Measurements from ENCODE around the gene TARDBP.
"Not testable (repeated sequence)": the region's sequence is repeated elsewhere in the genome, so short reads cannot be mapped to it uniquely, and the experiment has no call there.

Gene TARDBP

GRCh38 chr1:11042065-11042464 lies 29.6 kb downstream of the TARDBP start:
- no peak for DNase-seq

- DNase-seq = no peak
Measured at GRCh38 chr1:11042995-11043874, 30.8 kb downstream of the TARDBP start.

- DNase-seq = no peak
Measured at GRCh38 chr1:11044086-11044848, 31.8 kb downstream of the TARDBP start.

DNA sequence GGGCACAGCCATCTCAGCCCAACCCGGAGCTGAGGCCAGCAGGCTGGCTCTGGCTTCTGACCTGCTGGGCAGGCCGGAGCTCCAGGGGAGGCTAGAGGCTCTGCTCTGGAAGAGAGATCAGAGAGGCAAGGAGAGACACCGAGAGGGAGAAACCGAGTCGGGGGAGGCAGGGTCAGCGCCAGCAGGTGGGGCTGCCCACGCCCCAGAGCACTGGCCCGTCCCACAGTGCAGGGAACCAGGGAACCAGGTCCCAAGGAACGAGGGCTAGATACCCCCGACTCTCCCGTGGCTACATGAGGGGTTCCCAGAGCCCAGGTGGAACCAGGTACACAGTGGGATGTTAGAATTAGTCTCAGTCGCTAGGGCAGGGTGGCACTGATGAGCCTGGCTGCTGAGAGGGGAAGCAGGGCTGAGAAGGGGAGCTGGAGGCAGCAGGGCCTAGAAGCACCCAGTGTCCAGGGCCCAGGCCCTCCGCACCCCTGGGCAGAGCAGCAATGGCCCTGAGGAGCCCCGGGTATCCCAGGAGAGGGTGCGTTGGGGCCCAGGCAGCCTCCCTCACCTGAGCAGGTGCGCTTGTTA lies 32.5 kb downstream of the TARDBP start:
- no peak for DNase-seq

- no peak for DNase-seq
Measured at GRCh38 chr1:11045428-11046269, 33.2 kb downstream of the TARDBP start.

GRCh38 chr1:11046270-11046566 lies 33.8 kb downstream of the TARDBP start:
- no peak for DNase-seq

- DNase-seq = no peak
Measured at GRCh38 chr1:11046625-11047365, 34.3 kb downstream of the TARDBP start, which contains the start of gene MASP2. MASP2 (minus strand) TSS chr1:11047239; CDS start chr1:11047207, 32 bp downstream.

GRCh38 chr1:11051121-11051520 lies 38.7 kb downstream of the TARDBP start:
- not testable (repeated sequence) for DNase-seq

- no peak for DNase-seq
Measured at GRCh38 chr1:11051781-11052511, 39.5 kb downstream of the TARDBP start.

DNA sequence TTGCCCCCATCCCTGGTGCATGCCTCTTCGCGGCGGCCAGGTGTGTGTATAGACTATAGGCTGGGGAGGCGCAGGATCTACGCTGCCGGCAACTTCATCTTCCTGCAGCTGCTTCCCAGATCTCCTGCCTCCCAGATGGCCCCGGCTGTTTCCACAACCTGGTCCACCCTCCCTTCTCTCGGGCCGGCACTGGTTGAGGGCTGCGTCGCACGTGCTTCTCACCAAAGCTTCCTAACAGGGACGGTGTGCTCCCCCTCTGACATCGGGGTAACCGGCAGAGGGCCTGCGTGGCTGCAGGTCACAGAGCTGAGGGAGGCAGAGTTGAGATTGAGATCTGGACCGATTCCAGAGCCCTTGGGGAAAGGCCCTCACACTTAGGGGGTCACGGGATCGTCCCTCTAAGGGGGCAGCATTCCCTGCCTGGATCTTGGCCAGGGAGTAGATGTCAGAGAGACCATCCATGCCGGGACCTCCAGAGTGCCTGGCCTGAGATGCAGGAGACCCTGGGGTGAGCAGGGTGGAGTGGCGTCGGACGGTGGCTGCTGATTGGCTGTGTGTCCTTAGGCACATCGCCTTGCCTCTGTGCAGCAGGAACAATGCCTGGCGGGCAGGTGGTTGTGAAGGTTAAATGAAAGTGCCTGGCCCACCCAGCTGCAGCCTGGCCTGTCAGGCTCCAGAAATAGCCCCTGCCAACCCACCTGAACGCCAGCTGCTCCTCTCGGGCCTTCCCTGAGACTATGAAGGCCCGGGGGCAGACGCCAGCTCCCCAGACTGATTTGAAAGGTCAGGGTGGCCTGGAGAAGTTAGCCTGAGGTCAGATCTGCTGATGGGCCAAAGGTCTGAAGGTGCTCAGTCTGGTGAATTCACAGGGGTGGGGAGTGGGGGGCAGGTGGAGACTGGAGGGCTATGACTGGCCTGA lies 40.6 kb downstream of the TARDBP start:
- DNase-seq = no peak

DNA sequence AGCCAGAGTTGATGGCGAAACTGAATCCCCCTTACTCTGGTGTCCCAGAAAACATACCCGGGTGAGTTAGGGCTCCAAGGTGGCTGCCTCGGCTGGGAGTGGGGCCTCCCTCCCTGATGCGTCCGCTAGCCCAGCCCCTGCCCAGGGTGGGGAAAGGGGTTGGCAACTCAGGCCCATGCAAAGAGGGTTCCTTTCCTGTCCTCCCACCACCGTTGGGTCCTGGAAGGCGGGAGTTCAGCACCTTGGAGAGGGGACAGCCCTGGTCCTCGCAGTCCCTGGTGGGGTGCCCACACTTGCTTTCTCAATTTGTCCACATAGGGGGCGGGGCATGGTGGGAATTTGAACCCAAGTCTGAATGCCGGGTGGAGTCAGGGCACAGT lies 41.3 kb downstream of the TARDBP start:
- no peak for DNase-seq

- DNase-seq = no peak
Measured at GRCh38 chr1:11054181-11054580, 41.7 kb downstream of the TARDBP start.

DNA sequence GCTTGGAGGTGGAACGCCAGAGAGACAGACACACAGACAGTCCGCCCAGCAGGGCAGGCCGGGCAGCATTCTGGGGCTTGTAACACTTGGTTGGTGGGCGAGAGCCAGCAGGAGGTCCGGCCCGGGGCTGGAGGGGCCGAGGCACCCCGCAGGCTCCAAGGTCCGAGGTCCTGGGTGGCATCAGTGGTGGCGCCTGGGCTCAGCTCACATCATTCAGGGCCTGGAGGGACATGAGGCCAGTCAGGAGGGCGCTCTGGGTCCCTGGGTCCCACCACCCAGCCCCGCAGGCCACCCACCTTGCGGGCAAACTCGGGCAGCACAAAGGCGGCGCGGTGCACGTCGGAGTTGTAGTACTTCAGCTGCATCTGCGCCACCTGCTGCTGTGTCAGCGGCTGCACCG lies 42.2 kb downstream of the TARDBP start:
- no peak for DNase-seq

DNA sequence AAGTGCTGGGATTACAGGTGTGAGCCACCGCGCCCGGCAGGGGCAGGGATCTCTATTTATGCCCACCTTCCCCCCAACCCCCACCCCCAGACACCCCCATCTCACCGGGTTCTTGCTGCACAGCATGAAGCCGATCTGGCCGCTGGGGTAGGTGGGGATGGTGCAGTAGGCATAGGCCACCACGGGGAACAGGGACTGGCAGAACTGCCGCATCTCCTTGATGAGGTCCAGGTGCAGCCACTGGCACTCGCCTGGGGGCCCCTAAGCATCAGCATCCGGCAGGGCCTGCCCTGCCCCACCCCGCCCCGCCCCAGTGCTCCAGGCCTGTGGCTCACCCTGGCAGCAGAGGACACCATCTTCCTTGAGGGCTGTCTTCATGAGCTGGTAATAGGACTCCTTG lies 43.2 kb downstream of the TARDBP start:
- no peak for DNase-seq

- DNase-seq = no peak
Measured at GRCh38 chr1:11056504-11056903, 44.0 kb downstream of the TARDBP start.

DNA sequence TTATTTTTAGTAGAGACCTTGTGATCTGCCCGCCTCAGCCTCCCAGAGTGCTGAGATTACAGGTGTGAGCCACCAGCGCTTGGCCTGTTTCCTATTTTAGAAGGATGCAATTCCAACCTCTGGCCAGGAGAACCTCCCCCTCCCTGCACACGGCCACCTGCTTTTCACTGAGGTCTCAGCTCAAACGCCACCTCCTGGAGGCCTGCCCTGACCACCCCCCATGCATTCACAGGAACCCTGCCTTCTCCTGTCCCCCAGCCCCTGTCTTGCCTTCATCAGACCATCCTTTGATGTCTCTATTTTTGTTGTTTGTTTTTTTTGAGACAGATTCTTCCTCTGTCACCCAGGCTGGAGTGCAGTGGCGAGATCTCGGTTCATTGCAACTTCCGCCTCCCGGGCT lies 45.0 kb downstream of the TARDBP start:
- no peak for DNase-seq

DNA sequence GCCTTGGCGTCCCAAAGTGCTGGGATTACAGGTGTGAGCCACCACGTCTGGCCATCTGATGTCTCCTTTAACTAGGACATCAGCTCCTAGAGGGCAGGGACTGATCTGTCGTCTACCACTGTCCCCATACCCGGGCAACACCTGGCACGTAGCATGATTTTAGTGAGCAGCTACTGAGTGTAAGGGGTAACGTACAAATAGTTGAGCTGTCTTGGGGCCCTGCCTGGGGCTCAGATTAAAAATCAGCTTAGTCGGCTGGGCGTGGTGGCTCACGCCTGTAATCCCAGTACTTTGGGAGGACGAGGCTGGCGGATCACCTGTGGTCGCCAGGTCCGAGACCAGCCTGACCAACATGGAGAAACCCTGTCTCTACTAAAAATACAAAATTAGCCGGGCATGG lies 45.6 kb downstream of the TARDBP start:
- no peak for DNase-seq

DNA sequence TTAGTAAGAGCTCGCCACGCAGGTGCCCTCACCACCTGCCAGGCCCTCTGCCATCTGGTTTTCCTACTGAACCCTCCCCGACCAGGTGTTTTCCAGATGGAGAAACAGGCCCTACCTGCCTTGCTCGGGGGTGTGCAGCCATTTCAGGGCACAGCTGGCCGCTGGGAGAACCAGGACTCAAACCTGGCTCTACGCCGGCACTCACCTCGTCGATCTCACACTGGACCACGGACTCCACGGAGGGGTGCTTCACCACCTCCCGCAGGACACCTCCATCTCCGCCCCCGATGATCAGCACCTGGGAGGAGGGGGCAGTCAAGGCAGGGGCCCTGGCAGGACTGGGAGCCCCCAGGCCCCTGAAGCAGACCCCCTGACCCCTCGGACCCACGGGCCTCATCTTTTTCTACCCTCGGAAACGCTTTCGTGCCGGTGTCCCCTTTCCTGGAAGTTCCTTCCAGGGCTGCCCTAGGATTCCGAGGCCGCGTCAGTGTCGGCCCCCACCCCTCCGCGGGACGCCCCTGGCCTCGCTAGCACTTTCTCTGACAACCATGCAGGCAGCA lies 46.2 kb downstream of the TARDBP start:
- no peak for DNase-seq
